ENCODE results near the gene ASTN2. TPM values are rescaled to one million over a fixed set of nuclear protein-coding genes. Genes with fewer than 3 reads are reported as not detected.

ASTN2 gene
- total and polyA plus RNA-seq, 10 of the 15 experiments (the other 5 are each of a cell fraction or from before 2014, with no cell fraction given) = 1.4 to 15.7 (median 7.0) TPM

GRCh38 chr9:117013440-117013995, 401.3 kb downstream of the ASTN2 start (continued):
- TF ChIP-seq CUX1 (IDR thresholded peaks at IDR 0.05; ENCODE audit: insufficient replicate concordance, low read depth, low read length) (no peak), CREM (IDR thresholded peaks at IDR 0.05; ENCODE audit: low read depth) (no peak), DPF2 (IDR thresholded peaks at IDR 0.05) (no peak), IRF5 (IDR thresholded peaks at IDR 0.05; ENCODE audit: borderline replicate concordance) (no peak), RUNX3 (IDR thresholded peaks at IDR 0.05; ENCODE audit: low read length) (no peak), TCF3 (IDR thresholded peaks at IDR 0.05; ENCODE audit: borderline replicate concordance, insufficient read depth, low read depth, low read length) (no peak), MTA3 (IDR thresholded peaks at IDR 0.05; ENCODE audit: borderline replicate concordance, low read length) (no peak), TAF1 (IDR thresholded peaks at IDR 0.05; ENCODE audit: borderline replicate concordance, low read depth, low read length) (no peak), NR2C2 (IDR thresholded peaks at IDR 0.05; ENCODE audit: borderline replicate concordance, control insufficient read depth, insufficient read length, low read depth) (no peak), MYB (IDR thresholded peaks at IDR 0.05; ENCODE audit: borderline replicate concordance, low read depth, low read length) (no peak), PRDM15 (CRISPR knock-in tag; IDR thresholded peaks at IDR 0.05) (no peak)
